SU-DHL-6 (cell line): Measurements from ENCODE around the gene PGAM2.
"Not testable (repeated sequence)": the region's sequence is repeated elsewhere in the genome, so short reads cannot be mapped to it uniquely, and the experiment has no call there.

ENCODE experiments used
- H2AFZ ChIP-seq: fragments of 200-600 bp; sonication (generic); 2 replicates; pipeline ENCODE4 v1.6.1; 2014; ENCODE audit warnings: low read depth, mild to moderate bottlenecking, moderate library complexity, mixed read lengths, antibody characterized with exemption, low read length; ENCODE audit not compliant: severe bottlenecking
- H3F3A ChIP-seq: fragments of 200-600 bp; shearing (Covaris generic); 2 replicates; pipeline ENCODE4 v1.6.0; 2016; ENCODE audit warnings: antibody characterized with exemption, mild to moderate bottlenecking; ENCODE audit not compliant: insufficient read depth
- H3K27ac ChIP-seq: fragments of 200-600 bp; sonication (generic); 2 replicates; pipeline ENCODE4 v1.5.1; 2016; ENCODE audit warnings: low read depth, mild to moderate bottlenecking, low read length, moderate library complexity, mixed read lengths
- H3K27me3 ChIP-seq: fragments of 200-600 bp; sonication (generic), shearing (Covaris generic); 2 replicates; pipeline ENCODE4 v1.6.0; 2014; ENCODE audit warnings: mild to moderate bottlenecking, low read length
- H3K36me3 ChIP-seq: fragments of 200-600 bp; sonication (generic); 2 replicates; pipeline ENCODE4 v1.6.1; 2014; ENCODE audit warnings: mild to moderate bottlenecking, low read length, mixed read lengths
- H3K4me2 ChIP-seq: fragments of 300-600, 200-600 bp; shearing (Covaris generic), sonication (generic); 2 replicates; pipeline ENCODE4 v1.6.0; 2014; ENCODE audit warnings: low read length, low read depth, mild to moderate bottlenecking; ENCODE audit not compliant: poor library complexity, severe bottlenecking
- H3K4me3 ChIP-seq: fragments of 200-600 bp; sonication (generic); 2 replicates; pipeline ENCODE4 v1.5.1; 2014; ENCODE audit warnings: antibody characterized with exemption, low read length, mild to moderate bottlenecking, mixed read lengths; ENCODE audit not compliant: insufficient read depth, poor library complexity, severe bottlenecking
- H3K79me2 ChIP-seq: fragments of 200-600 bp; sonication (generic); 2 replicates; pipeline ENCODE4 v1.6.1; 2014; ENCODE audit warnings: mild to moderate bottlenecking, low read length, moderate library complexity; ENCODE audit not compliant: insufficient read depth
- H3K9ac ChIP-seq: fragments of 200-600 bp; sonication (generic); 2 replicates; pipeline ENCODE4 v1.7.0; 2014; ENCODE audit warnings: mild to moderate bottlenecking, low read length
- H3K9me2 ChIP-seq: fragments of 200-600 bp; sonication (generic); replicated peaks from 2 replicates; pipeline ENCODE4 v1.6.1; 2014; ENCODE audit warnings: low read length; ENCODE audit not compliant: insufficient read depth
- H3K9me3 ChIP-seq: fragments of 200-600 bp; sonication (generic); 2 replicates; pipeline ENCODE4 v1.6.1; 2014; ENCODE audit warnings: low read length, mixed read lengths; ENCODE audit not compliant: insufficient read depth
- H4K20me1 ChIP-seq: fragments of 200-600 bp; sonication (generic); 2 replicates; pipeline ENCODE4 v1.6.1; 2014; ENCODE audit warnings: low read depth, mild to moderate bottlenecking, antibody characterized with exemption, low read length, moderate library complexity, mixed read lengths

PGAM2 gene

DNA sequence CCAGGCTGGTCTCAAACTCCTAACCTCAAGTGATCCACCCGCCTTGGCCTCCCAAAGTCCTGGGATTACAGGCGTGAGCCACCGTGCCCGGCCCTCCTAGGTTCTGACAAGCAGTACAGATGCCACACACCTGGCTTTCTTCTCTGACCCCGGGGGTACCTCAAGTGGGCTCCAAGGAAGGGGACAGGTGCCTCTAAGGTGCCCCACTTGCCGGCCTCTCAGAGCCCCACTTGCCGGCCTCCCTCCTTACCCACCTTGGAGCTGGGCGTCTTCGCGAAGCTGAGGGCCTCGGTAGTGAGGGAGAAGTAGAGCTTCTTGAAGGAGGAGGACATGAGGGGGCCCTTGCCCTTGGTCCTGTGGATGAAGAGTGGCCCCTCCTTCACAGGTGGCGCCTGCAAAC, 26.8 kb downstream of the PGAM2 start:
- H3K36me3 ChIP-seq, H3K27me3 ChIP-seq, H3F3A ChIP-seq, H2AFZ ChIP-seq, H3K9me2 ChIP-seq, H3K27ac ChIP-seq, H3K4me2 ChIP-seq, H4K20me1 ChIP-seq, H3K4me3 ChIP-seq, H3K79me2 ChIP-seq, H3K9me3 ChIP-seq, H3K9ac ChIP-seq: not testable (repeated sequence)

DNA sequence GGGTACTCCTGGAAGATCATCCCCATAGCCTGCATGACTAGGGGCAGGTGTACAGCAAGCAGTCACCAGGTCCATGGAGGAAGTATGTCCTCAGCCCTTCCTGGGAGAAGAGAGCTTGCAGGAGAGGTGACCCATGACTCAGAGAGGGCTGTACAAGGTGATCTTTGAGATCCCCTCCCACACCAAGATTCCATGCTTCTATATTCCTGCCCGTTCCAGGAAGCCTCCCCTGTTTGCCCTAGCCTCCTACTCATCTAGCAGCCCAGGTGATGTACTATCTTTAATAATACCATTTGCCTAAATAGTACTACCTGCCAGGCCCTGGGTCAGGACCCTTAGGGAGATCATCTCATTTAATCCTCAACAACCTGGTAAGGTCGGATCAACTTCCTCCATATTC, 27.4 kb downstream of the PGAM2 start:
- H3K9me2 ChIP-seq, H3K36me3 ChIP-seq, H3K9ac ChIP-seq, H3K9me3 ChIP-seq, H4K20me1 ChIP-seq, H3K79me2 ChIP-seq, H3K4me2 ChIP-seq, H3K27ac ChIP-seq, H3K27me3 ChIP-seq, H2AFZ ChIP-seq, H3F3A ChIP-seq, H3K4me3 ChIP-seq: not testable (repeated sequence)

DNA sequence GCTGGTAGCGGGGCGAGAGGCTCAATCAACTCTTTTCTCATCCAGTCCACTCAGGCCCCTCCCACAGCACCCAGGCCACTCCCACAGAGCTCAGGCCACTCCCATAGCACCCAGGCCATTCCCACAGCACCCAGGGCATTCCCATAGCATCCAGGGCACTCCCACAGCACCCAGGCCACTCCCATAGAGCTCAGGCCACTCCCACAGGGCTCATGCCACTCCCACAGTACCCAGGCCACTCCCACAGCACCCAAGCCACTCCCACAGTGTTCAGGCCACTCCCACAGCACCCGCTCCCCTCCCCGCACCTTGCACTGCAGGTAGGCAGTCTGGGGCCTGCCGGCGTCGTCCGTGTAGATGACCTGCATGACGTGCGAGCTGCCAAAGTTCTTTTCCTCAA, 29.0 kb downstream of the PGAM2 start:
- not testable (repeated sequence) for H3K36me3 ChIP-seq, H2AFZ ChIP-seq, H3K27ac ChIP-seq, H3K9me2 ChIP-seq, H4K20me1 ChIP-seq, H3K9ac ChIP-seq, H3K79me2 ChIP-seq, H3F3A ChIP-seq, H3K4me3 ChIP-seq, H3K9me3 ChIP-seq, H3K27me3 ChIP-seq, H3K4me2 ChIP-seq

DNA sequence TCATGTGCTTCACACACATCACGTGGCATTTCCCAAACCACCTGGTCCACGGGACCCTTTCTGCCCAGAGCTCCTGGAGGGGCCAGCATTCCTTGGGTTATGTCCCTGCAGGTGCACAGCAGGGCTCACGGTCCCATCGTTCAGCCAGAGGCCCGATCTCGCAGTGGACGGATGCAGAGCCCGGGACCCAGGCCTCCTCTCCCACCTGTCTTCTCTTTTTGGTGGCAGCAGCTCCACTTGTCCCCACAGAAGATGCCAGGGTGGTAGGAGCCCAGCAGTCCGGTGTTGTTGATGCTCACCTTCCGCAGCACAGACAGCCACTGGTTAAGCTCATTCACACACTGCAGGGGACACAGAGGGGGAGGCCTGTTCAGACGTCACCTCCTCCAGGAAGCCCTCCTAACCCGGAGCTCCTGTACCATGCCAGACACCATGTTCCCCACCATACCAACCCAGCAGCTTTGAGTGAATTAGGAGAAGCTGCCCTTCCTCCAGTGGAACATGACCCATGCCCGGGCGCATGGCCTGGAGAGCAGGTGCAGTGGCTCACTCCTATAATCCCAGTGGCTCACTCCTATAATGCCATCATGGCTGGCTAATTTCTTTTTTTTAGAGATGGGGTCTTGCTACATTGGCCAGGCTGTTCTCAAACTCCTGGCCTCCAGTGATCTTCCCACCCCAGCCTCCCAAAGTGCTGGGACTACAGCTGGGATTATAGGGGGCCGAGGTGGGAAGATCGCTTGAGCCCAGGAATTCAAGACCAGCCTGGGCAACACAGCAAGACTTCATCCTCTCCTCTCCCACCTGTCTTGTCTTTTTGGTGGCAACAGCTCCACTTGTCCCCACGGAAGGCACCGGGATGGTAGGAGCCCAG, 31.2 kb downstream of the PGAM2 start:
- not testable (repeated sequence) for H3K9me3 ChIP-seq, H3K27ac ChIP-seq, H4K20me1 ChIP-seq, H2AFZ ChIP-seq, H3K4me2 ChIP-seq, H3F3A ChIP-seq, H3K27me3 ChIP-seq, H3K4me3 ChIP-seq, H3K9ac ChIP-seq, H3K79me2 ChIP-seq, H3K36me3 ChIP-seq, H3K9me2 ChIP-seq

DNA sequence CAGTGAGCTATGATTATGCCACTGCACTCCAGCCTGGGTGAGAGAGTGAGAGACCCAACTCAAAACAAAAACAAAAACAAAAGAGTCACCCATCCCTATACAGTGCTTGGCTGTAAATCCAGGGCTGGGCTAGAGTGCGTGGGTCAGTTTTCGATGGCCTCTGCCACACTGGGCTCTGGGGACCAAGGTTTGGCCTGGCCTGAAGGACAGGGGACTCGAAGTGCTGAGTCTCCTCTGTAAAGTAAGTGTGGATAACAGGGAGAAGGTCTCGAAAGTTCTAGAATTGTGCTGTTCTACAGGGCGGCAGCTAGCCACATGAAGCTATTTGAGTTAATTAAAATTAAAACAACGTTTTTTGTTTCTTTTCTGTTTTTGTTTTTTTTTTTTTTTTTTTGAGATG, 33.3 kb downstream of the PGAM2 start:
- H4K20me1 ChIP-seq, H3K36me3 ChIP-seq: not testable (repeated sequence)

DNA sequence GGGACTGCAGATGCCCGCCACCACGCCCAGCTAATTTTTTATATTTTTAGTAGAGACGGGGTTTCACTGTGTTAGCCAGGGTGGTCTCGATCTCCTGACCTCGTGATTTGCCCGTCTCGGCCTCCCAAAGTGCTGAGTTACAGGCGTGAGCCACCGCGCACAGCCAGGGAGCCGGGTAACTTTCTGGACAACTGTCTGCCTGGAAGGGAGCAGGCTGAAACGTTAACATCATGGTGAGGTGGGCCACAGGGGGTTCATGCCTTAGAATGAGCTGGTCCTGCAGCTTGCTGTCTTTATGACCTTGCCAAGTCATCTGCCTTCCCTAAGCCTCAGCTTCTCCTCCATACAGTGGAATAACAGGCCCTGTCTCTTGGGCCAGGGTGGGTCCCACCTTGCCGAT, 34.0 kb downstream of the PGAM2 start:
- not testable (repeated sequence) for H3K79me2 ChIP-seq, H3K4me2 ChIP-seq, H3K9me3 ChIP-seq, H3K27me3 ChIP-seq, H3F3A ChIP-seq, H3K36me3 ChIP-seq, H3K9ac ChIP-seq, H2AFZ ChIP-seq, H4K20me1 ChIP-seq, H3K4me3 ChIP-seq, H3K27ac ChIP-seq, H3K9me2 ChIP-seq

More for the DNA sequence above, 33.3 kb downstream of the PGAM2 start:
- H3K9me2 ChIP-seq, H2AFZ ChIP-seq, H3K27ac ChIP-seq, H3K79me2 ChIP-seq, H3K9me3 ChIP-seq, H3K27me3 ChIP-seq, H3F3A ChIP-seq, H3K4me2 ChIP-seq, H3K4me3 ChIP-seq, H3K9ac ChIP-seq: not testable (repeated sequence)

DNA sequence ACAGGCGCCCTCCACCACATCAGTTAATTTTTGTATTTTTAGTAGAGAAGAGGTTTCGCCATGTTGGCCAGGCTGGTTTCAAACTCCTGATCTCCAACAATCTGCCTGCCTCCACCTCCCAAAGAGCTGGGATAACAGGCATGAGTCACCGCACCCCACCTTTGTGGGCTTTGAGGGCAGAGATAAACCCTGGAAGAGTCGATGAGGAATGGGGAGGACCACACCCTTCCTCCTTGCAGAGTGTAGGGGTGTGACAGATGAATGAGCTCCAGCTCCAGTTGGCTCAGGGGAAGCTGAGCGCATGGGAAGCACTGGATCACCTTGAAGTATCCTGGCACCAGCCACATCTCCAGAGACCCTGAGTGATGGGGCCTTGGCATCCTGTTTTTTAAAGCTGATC, 35.3 kb downstream of the PGAM2 start:
- H3K36me3 ChIP-seq, H3F3A ChIP-seq, H2AFZ ChIP-seq, H3K4me2 ChIP-seq, H3K27me3 ChIP-seq, H3K9me3 ChIP-seq, H3K27ac ChIP-seq, H4K20me1 ChIP-seq, H3K4me3 ChIP-seq, H3K9ac ChIP-seq, H3K79me2 ChIP-seq, H3K9me2 ChIP-seq: not testable (repeated sequence)

DNA sequence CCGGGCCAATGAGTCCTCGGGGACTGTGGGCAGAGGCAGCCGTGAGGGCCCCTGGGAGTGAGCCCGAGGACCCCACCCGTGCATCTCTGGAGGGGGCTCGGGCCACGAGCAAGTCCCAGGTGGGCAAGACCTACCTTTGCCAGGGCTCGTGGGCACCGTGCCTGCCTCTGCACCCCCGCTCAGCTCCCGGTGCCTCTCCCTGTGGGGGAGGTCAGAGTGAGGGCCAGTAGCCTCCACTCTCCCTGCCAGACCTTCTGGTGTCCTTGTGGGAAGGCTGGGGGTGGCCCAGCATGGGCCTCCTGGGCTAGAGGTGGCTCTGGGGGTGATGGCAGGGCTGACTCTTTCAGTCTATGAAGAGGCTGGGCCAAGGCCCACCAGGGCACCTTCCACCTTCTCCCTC, 35.9 kb downstream of the PGAM2 start:
- H3K4me3 ChIP-seq, H3K9me2 ChIP-seq: not testable (repeated sequence)

More for the DNA sequence above, 35.9 kb downstream of the PGAM2 start:
- H3K4me2 ChIP-seq, H3K9me3 ChIP-seq, H3F3A ChIP-seq, H3K27me3 ChIP-seq, H4K20me1 ChIP-seq, H3K27ac ChIP-seq, H2AFZ ChIP-seq, H3K79me2 ChIP-seq, H3K9ac ChIP-seq, H3K36me3 ChIP-seq: not testable (repeated sequence)
